ENCODE measurements around the gene MILR1.

MILR1 gene

GRCh38 chr17:64441772-64442540 lies 7.0 kb upstream of the MILR1 start:
- Histone ChIP-seq H3K4me2 (ENCODE audit: low read length) (no peak overlapping the region), H4K20me1 (ENCODE audit: insufficient read depth, low read length) (no peaks in the 10 kb centered on the region), H3K9ac (ENCODE audit: low read length) (no peak overlapping the region), H3K36me3 (replicated peaks; ENCODE audit: low read depth, low read length) (no peaks in the 10 kb centered on the region), H3K27me3 (ENCODE audit: low read depth, low read length) (no peaks in the 10 kb centered on the region), H3K4me3 (ENCODE audit: low read length) (no peak overlapping the region), H3K4me1 (ENCODE audit: low read length) (no peaks in the 10 kb centered on the region), H3K79me2 (ENCODE audit: low read length) (no peaks in the 10 kb centered on the region), H2AFZ (ENCODE audit: low read depth, low read length) (no peak overlapping the region), H3K27ac (ENCODE audit: low read length) (no peak overlapping the region), H3K9me3 (ENCODE audit: insufficient read depth, low read length) (peaks cover 13% of the 10 kb centered on the region; the same call in 1 of the 2 replicates)
- TF ChIP-seq, protein P1, sequence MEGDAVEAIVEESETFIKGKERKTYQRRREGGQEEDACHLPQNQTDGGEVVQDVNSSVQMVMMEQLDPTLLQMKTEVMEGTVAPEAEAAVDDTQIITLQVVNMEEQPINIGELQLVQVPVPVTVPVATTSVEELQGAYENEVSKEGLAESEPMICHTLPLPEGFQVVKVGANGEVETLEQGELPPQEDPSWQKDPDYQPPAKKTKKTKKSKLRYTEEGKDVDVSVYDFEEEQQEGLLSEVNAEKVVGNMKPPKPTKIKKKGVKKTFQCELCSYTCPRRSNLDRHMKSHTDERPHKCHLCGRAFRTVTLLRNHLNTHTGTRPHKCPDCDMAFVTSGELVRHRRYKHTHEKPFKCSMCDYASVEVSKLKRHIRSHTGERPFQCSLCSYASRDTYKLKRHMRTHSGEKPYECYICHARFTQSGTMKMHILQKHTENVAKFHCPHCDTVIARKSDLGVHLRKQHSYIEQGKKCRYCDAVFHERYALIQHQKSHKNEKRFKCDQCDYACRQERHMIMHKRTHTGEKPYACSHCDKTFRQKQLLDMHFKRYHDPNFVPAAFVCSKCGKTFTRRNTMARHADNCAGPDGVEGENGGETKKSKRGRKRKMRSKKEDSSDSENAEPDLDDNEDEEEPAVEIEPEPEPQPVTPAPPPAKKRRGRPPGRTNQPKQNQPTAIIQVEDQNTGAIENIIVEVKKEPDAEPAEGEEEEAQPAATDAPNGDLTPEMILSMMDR (IDR thresholded peaks at IDR 0.05; ENCODE audit: low read depth, low read length) = no peak
- TF ChIP-seq EZH2phosphoT487 (IDR thresholded peaks at IDR 0.05; ENCODE audit: low read depth) = no peak

DNA sequence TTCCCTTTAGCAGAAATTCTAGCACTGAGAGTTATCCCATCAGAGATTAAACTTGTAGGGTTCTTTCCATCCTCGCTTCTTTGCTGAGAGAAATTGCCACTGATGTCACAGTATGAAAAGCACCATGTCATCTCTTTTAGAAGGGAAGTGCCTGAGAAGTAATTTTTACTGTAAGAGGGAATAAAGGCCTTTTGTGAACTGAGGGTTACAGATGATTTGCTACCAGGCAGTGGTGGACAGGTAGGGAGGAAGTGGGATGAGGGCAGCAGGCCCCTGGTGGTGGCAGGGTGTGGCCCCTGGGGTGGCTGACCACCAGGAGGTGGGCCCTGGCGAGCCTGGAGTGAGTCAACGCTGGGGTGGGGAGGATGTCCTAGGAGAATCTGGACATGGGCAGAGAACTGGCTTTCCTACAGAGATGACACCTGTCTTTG lies 6.4 kb upstream of the MILR1 start:
- no peak overlapping the region for H3K27ac ChIP-seq (ENCODE audit: low read length)
- no peak for TF ChIP-seq EZH2phosphoT487 (IDR thresholded peaks at IDR 0.05; ENCODE audit: low read depth)
- TF ChIP-seq, protein P1 (IDR thresholded peaks at IDR 0.05; ENCODE audit: low read depth, low read length) = no peak
- H3K4me2 ChIP-seq (ENCODE audit: low read length) = no peak overlapping the region

DNA sequence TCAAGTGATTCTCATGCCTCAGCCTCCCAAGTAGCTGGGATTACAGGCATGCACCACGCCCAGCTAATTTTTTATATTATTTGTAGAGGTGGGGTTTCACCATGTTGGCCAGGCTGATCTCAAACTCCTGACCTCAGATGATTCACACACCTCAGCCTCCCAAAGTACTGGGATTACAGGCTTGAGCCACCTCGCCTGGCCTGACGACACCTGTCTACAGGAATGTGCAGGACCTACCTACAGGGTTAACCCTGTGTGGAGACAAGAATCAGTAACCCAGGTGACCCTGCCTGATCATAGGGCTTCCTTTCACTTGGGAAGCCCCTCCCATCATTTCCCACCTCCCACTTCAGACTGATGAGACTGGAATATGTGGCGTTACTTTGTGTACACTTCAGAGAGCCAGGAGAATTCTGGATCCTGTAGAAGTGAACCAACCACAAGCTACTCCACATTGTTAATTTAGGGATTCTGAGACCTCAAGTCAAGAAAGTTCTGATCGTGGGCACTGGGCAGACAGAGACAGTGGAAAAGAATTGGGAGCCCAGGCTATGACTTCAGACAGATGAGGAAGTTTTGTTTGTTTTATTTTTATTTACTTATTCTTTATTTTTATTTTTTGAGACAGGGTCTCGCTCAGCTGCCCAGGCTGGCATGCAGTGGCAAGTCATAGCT lies 5.7 kb upstream of the MILR1 start:
- Histone ChIP-seq H3K4me1 (ENCODE audit: low read length) (no peaks in the 10 kb centered on the region), H2AFZ (ENCODE audit: low read depth, low read length) (no peak overlapping the region), H4K20me1 (ENCODE audit: insufficient read depth, low read length) (no peaks in the 10 kb centered on the region), H3K27me3 (ENCODE audit: low read depth, low read length) (no peaks in the 10 kb centered on the region), H3K9me3 (ENCODE audit: insufficient read depth, low read length) (peaks cover under 1% of the 10 kb centered on the region; the same call in 1 of the 2 replicates), H3K9ac (ENCODE audit: low read length) (no peak overlapping the region), H3K27ac (ENCODE audit: low read length) (no peak overlapping the region), H3K36me3 (replicated peaks; ENCODE audit: low read depth, low read length) (no peaks in the 10 kb centered on the region), H3K4me2 (ENCODE audit: low read length) (no peak overlapping the region), H3K4me3 (ENCODE audit: low read length) (no peak overlapping the region), H3K79me2 (ENCODE audit: low read length) (no peaks in the 10 kb centered on the region)
- TF ChIP-seq, protein P1 (IDR thresholded peaks at IDR 0.05; ENCODE audit: low read depth, low read length) = no peak
- no peak for TF ChIP-seq EZH2phosphoT487 (IDR thresholded peaks at IDR 0.05; ENCODE audit: low read depth)

More for the DNA sequence above, 6.4 kb upstream of the MILR1 start:
- Histone ChIP-seq H3K9ac (ENCODE audit: low read length) (no peak overlapping the region), H3K79me2 (ENCODE audit: low read length) (no peaks in the 10 kb centered on the region), H3K4me1 (ENCODE audit: low read length) (no peaks in the 10 kb centered on the region), H3K27me3 (ENCODE audit: low read depth, low read length) (no peaks in the 10 kb centered on the region), H3K9me3 (ENCODE audit: insufficient read depth, low read length) (peaks cover 7% of the 10 kb centered on the region; the same call in 1 of the 2 replicates), H3K4me3 (ENCODE audit: low read length) (no peak overlapping the region), H4K20me1 (ENCODE audit: insufficient read depth, low read length) (no peaks in the 10 kb centered on the region), H2AFZ (ENCODE audit: low read depth, low read length) (no peak overlapping the region), H3K36me3 (replicated peaks; ENCODE audit: low read depth, low read length) (no peaks in the 10 kb centered on the region)

GRCh38 chr17:64447526-64447925 lies 1.4 kb upstream of the MILR1 start:
- Histone ChIP-seq H3K9ac (ENCODE audit: low read length) (no peak overlapping the region), H2AFZ (ENCODE audit: low read depth, low read length) (no peak overlapping the region), H3K4me1 (ENCODE audit: low read length) (peaks cover 11% of the 10 kb centered on the region), H3K4me2 (ENCODE audit: low read length) (no peak overlapping the region), H3K27me3 (ENCODE audit: low read depth, low read length) (no peaks in the 10 kb centered on the region), H4K20me1 (ENCODE audit: insufficient read depth, low read length) (no peaks in the 10 kb centered on the region), H3K27ac (ENCODE audit: low read length) (no peak overlapping the region), H3K9me3 (ENCODE audit: insufficient read depth, low read length) (no peaks in the 10 kb centered on the region), H3K4me3 (ENCODE audit: low read length) (no peak overlapping the region), H3K36me3 (replicated peaks; ENCODE audit: low read depth, low read length) (no peaks in the 10 kb centered on the region), H3K79me2 (ENCODE audit: low read length) (no peaks in the 10 kb centered on the region)
- TF ChIP-seq EZH2phosphoT487 (IDR thresholded peaks at IDR 0.05; ENCODE audit: low read depth) = no peak
- TF ChIP-seq, protein P1 (IDR thresholded peaks at IDR 0.05; ENCODE audit: low read depth, low read length) = no peak
